Hepatocyte (in vitro differentiated cells): ENCODE data around the gene TOR4A. TPM values are rescaled to one million over a fixed set of nuclear protein-coding genes. Genes with fewer than 3 reads are reported as not detected.

ENCODE experiments used
- DNase-seq: peaks from one replicate; pipeline ENCODE4 v3.0.0-alpha.2; 2016; ENCODE audit warnings: low spot score
- H2AFZ ChIP-seq: fragments of 200-600 bp; sonication (generic); 2 replicates; pipeline ENCODE4 v1.6.0; 2016; ENCODE audit warnings: antibody characterized with exemption, mild to moderate bottlenecking
- H3K27ac ChIP-seq: fragments of 200-600 bp; sonication (generic); 2 replicates; pipeline ENCODE4 v1.5.1; 2016; ENCODE audit warnings: mild to moderate bottlenecking
- H3K27me3 ChIP-seq: fragments of 200-600 bp; sonication (generic); 2 replicates; pipeline ENCODE4 v1.6.1; 2016
- H3K36me3 ChIP-seq: fragments of 200-600 bp; sonication (generic); replicated peaks from 2 replicates; pipeline ENCODE4 v1.5.1; 2016; ENCODE audit warnings: low read depth; ENCODE audit not compliant: insufficient read depth
- H3K4me1 ChIP-seq: fragments of 200-600 bp; sonication (generic); 2 replicates; pipeline ENCODE4 v1.5.1; 2016; ENCODE audit warnings: mild to moderate bottlenecking, moderate library complexity; ENCODE audit not compliant: insufficient read depth
- H3K4me2 ChIP-seq: fragments of 200-600 bp; sonication (generic); 2 replicates; pipeline ENCODE4 v1.6.0; 2016
- H3K4me3 ChIP-seq: fragments of 200-600 bp; sonication (generic); 2 replicates; pipeline ENCODE4 v1.5.1; 2016; ENCODE audit warnings: mild to moderate bottlenecking
- H3K79me2 ChIP-seq: fragments of 200-600 bp; sonication (generic); 2 replicates; pipeline ENCODE4 v1.6.0; 2017; ENCODE audit warnings: mild to moderate bottlenecking
- H3K9me2 ChIP-seq: fragments of 200-600 bp; sonication (generic); replicated peaks from 2 replicates; pipeline ENCODE4 v1.6.0; 2017; ENCODE audit warnings: mild to moderate bottlenecking; ENCODE audit not compliant: insufficient read depth
- H3K9me3 ChIP-seq: fragments of 200-600 bp; sonication (generic); 2 replicates; pipeline ENCODE4 v1.5.1; 2016; ENCODE audit warnings: low read depth, mild to moderate bottlenecking
- H4K20me1 ChIP-seq: fragments of 200-600 bp; sonication (generic); 2 replicates; pipeline ENCODE4 v1.6.0; 2016; ENCODE audit warnings: mild to moderate bottlenecking; ENCODE audit not compliant: insufficient read depth, poor library complexity, severe bottlenecking
- EZH2 ChIP-seq: fragments of 200-600 bp; sonication (generic); IDR thresholded peaks from 2 replicates; pipeline ENCODE4 v1.6.1; 2016; ENCODE audit warnings: antibody characterized with exemption, mild to moderate bottlenecking, borderline replicate concordance
- EZH2phosphoT487 ChIP-seq: fragments of 200-600 bp; sonication (generic); IDR thresholded peaks from one replicate; pipeline ENCODE4 v1.6.1; 2018; ENCODE audit warnings: antibody characterized with exemption, mild to moderate bottlenecking, low read depth, moderate library complexity; ENCODE audit not compliant: unreplicated experiment, severe bottlenecking
- WGBS: methylation state at CpG from one replicate; pipeline ENCODE4 v1.1.6; 2016; ENCODE audit warnings: low lambda C conversion rate; ENCODE audit errors: missing lambda C conversion rate; 5-methylcytosine and 5-hydroxymethylcytosine counted together
- polyA plus RNA-seq: library from polyadenylated mRNA; unstranded; fragments of >200 nt; fragmentation: Nextera tagmentation; extraction: Ambion mirVana; gene quantifications from 2 replicates; pipeline ENCODE4 v1.2.1, GENCODE V29; 2016
- total RNA-seq: library from RNA; depleted of rRNA; stranded (reverse); fragments of >200 nt; gene quantifications from 2 replicates; pipeline ENCODE4 v1.2.3, GENCODE V29; 2014
- TF ChIP-seq, protein P1 (sequence below): fragments of 200-600 bp; sonication (generic); IDR thresholded peaks from 2 replicates; pipeline ENCODE4 v1.5.1; 2016; ENCODE audit warnings: antibody characterized with exemption, mild to moderate bottlenecking; ENCODE audit not compliant: poor library complexity

The TOR4A gene
- total and polyA plus RNA-seq, 2 experiments from 2014 or later, result 8.0 to 14.4 TPM

DNA sequence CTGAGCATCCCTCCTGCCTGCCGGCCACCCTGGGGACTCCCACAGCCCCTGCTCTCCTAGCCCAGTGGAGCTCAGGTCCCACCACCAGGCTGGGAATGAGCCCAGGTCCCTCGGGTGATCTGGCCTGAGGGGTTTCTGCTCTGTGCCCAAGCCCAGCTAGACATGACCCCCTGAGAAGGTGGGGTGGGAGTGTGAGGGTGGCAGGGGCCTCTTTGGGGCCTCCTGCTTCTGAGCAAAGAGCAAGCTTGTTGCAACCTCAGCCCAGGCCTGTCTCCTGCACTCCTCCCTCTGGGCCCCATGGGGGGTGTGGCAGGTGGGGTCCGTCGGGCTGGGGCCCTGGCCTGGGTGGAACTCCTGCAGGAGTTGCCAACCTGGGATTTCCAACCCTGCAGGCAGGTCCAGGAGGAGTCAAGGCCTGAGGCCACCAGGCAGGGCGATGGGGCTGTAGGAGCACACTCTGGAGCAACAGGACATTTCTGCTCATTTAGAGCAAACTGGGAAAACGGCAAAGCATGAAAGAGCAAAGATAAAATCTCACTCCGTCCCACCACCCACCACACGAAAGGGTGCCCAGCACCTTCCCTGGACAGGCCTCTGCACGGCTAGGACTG, 35.9 kb downstream of the TOR4A start:
- Histone ChIP-seq H3K36me3 (no peaks in the 10 kb centered on the region), H3K4me2 (peak overlapping the region; percentile 54), H2AFZ (no peak overlapping the region), H3K9me2 (no peaks in the 10 kb centered on the region), H3K9me3 (no peaks in the 10 kb centered on the region), H4K20me1 (no peaks in the 10 kb centered on the region), H3K27ac (peak overlapping the region; percentile 46), H3K27me3 (no peaks in the 10 kb centered on the region), H3K4me3 (no peak overlapping the region), H3K79me2 (no peaks in the 10 kb centered on the region), H3K4me1 (peaks cover 56% of the 10 kb centered on the region)
- no peak for TF ChIP-seq EZH2
- TF ChIP-seq EZH2phosphoT487, result no peak
- TF ChIP-seq, protein P1, sequence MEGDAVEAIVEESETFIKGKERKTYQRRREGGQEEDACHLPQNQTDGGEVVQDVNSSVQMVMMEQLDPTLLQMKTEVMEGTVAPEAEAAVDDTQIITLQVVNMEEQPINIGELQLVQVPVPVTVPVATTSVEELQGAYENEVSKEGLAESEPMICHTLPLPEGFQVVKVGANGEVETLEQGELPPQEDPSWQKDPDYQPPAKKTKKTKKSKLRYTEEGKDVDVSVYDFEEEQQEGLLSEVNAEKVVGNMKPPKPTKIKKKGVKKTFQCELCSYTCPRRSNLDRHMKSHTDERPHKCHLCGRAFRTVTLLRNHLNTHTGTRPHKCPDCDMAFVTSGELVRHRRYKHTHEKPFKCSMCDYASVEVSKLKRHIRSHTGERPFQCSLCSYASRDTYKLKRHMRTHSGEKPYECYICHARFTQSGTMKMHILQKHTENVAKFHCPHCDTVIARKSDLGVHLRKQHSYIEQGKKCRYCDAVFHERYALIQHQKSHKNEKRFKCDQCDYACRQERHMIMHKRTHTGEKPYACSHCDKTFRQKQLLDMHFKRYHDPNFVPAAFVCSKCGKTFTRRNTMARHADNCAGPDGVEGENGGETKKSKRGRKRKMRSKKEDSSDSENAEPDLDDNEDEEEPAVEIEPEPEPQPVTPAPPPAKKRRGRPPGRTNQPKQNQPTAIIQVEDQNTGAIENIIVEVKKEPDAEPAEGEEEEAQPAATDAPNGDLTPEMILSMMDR, result no peak
- peak; percentile 52 for DNase-seq
- 54% methylated on average over 9 of the region's 9 CpGs for WGBS

DNA sequence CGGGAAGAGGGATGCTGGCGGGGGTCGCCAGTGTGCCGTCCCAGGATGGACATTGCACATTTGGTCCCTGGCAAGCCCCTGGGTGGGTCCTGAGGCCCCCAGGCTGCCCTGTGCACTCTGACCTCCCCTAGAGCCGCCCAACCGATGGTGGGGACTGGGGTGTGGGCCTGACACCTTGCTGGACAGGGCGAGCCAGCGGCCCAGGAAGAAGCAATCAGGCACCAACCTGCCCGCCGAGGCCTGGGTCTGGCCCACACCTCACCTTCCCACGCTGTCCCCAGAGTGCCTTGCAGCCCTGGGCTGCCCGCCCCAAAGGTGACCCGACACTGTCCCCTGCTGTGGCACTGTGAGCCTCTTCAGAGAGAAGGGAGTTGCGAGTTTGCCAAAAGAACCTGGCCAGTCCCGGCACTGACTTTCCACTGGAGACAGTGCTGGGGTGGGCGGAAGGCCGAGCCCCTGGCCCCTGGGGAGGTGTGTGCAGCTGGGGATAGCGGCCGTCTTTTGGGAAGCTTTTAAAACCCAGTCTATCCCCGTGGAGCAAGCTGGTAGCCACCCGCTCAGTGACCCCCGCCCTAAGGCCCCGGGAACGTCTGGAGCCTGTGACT, 36.5 kb downstream of the TOR4A start:
- Histone ChIP-seq H4K20me1 (no peaks in the 10 kb centered on the region), H3K79me2 (no peaks in the 10 kb centered on the region), H2AFZ (no peak overlapping the region), H3K27me3 (no peaks in the 10 kb centered on the region), H3K4me3 (no peak overlapping the region), H3K9me2 (no peaks in the 10 kb centered on the region), H3K27ac (peak overlapping the region; percentile 20), H3K36me3 (no peaks in the 10 kb centered on the region), H3K9me3 (no peaks in the 10 kb centered on the region), H3K4me1 (peaks cover 56% of the 10 kb centered on the region), H3K4me2 (peak overlapping the region; percentile 54)
- no peak for DNase-seq
- no peak for TF ChIP-seq EZH2phosphoT487
- TF ChIP-seq, protein P1, result no peak
- no peak for TF ChIP-seq EZH2
- 84% methylated on average over 20 of the region's 24 CpGs for WGBS

DNA sequence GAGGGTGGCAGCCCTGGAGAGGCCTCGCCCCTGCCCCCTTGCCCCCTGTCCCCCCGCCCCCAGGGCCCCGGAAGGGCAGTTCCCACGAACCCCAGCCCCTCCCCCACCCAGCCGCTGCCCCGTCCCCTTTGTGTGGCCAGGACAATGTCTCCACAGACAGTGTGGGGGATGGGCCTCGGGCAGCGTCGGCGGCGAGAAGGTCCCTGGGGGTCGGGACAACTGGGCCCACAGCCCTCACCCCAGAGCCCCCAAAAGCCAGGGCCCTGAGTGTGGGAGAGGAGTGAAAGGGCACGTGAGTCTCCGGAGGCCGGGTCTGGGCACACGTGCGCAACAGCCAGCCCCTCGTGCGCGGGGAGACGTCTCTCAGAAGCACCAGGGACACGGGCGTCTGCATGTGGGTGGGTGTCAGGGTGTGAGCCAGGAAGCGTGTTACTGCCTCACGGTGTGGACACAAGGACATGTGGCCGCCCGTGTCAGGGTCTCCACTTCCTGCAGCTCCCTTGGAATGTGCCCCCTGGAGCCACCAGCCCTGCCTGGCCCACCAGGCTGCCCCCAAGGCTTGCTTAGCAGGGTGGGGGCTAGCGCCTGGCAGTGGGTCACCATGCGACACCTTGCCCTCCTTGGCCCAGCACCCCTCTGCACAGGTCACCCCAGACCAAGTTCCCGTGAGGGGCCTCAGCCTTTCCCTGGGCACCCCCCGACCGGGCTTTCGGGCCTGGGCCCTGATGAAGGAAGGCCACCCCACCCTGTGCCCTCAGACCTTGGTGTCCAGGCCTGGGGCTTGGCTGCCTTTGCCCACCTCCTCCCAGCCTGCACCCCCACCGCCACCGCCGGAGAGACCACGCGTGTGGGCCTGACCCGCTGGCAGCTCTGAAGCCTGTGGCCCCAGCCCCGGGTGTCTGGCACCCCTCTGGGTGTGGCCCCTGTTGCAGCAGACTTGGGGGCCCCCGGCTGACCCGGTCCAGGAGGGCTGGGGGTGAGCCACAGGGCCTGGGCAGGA, 37.3 kb downstream of the TOR4A start:
- Histone ChIP-seq H3K36me3 (no peaks in the 10 kb centered on the region), H3K9me2 (no peaks in the 10 kb centered on the region), H3K4me3 (no peak overlapping the region), H3K4me2 (no peak overlapping the region), H3K9me3 (no peaks in the 10 kb centered on the region), H3K4me1 (peaks cover 56% of the 10 kb centered on the region), H3K79me2 (no peaks in the 10 kb centered on the region), H4K20me1 (no peaks in the 10 kb centered on the region), H2AFZ (no peak overlapping the region), H3K27ac (no peak overlapping the region), H3K27me3 (no peaks in the 10 kb centered on the region)
- WGBS, result 72% methylated on average over 40 of the region's 42 CpGs
- DNase-seq, result peak; percentile 13
- no peak for TF ChIP-seq EZH2phosphoT487
- TF ChIP-seq, protein P1, result no peak
- TF ChIP-seq EZH2, result no peak
